Ramos (cell line): Measurements from ENCODE around the gene PLA2G4C.

Source experiments
- in situ Hi-C: fragments of 300-500 bp; cut with MboI; formaldehyde crosslinking; loops from one replicate; pipeline ENCODE4 v1.14.3; 2022; ENCODE audit warnings: low sequenced_read_pairs; ENCODE audit not compliant: unreplicated experiment

The PLA2G4C gene

GRCh38 chr19:48061401-48062344 lies 48.9 kb downstream of the PLA2G4C start:
- in situ Hi-C loops: no loop called here

- in situ Hi-C loops: no loop called here
Observed at GRCh38 chr19:48060381-48060780, 50.2 kb downstream of the PLA2G4C start.

DNA sequence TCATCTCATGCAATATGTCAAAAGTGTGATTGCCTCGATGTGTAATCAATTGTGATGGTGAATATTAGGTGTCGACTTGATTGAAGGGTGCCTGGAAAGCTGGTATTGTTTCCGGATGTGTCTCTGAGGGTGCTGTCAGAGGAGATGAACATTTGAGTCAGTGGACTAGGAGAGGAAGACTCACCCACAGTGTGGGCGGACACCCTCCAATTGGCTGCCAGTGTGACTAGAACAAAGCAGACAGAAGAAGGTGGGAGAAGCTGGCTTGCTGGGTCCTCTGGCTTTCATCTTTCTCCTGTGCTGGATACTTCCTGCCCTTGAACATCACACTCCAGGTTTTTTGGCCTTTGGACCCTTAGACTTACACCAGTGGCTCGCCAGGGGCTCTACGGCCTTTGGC lies 51.3 kb downstream of the PLA2G4C start:
- in situ Hi-C loops: no loop called here

GRCh38 chr19:48053856-48054255 lies 56.8 kb downstream of the PLA2G4C start:
- in situ Hi-C loops: no loop called here

- in situ Hi-C loops: no loop called here
Observed at GRCh38 chr19:48053076-48053475, 57.5 kb downstream of the PLA2G4C start.

DNA sequence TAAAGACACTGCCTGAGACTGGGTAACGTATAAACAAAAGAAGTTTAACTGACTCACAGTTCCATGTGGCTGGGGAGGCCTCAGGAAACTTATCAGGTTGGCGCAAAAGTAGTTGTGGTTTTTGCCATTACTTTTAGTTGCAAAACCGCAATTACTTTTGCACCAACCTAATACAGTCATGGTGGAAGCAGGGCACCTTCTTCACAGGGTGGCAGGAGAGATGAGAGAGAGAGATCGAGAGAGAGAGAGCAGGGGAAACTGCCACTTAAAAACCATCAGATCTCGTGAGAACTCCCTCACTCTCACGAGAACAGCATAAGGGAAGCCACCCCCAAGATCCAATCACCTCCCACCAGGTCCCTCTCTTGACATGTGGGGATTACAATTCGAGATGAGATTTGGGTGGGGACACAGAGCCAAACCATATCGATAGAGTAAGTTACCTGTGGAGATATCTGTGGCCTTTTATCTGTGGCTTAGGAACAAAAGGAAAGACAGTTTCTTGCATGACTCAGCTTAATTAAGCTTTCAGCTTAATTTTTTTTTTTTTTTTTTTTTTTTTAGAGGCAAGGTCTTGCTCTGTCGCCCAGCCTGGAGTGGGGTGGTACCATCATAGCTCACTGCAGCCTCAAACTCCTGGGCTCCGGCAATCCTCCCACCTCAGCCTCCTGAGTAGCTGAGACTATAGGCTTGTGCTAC lies 59.1 kb downstream of the PLA2G4C start:
- in situ Hi-C loops: no loop called here

- in situ Hi-C loops: loop anchor here (10.0 kb wide), 1 partner anchor 50 kb away; no protein-coding TSS in a partner anchor
Observed at GRCh38 chr19:48044561-48044960, 66.1 kb downstream of the PLA2G4C start.

DNA sequence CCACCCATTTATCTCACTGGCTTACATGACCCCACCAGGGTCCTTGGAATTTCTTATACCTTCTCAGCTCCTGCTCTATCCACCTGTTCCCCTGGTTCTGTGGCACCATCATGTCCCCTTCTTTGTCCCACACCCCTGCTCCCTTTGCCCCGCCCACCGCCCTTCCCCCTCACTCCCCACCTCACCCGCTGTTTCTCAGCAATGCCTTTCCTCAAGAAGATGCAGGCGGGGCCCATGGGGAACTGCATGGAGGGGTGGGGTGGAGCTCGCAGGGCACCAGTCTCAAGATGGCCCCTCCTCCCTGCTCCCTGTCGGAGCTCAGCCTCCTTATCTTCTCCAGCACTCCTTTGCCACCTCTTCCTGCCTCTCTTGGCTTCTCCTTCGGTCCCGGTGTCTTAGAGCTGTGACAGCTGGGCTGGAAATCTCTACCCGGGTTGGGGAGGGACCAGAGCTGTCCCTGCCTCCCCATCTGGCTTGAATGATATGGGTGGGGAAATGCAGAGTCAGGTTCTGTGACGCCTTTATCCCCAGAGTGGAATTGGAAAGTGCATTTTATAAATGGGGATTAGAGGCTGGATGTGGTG lies 66.8 kb downstream of the PLA2G4C start, which contains the start of gene CABP5:
TSS of gene CABP5 (minus strand) at position 405 of the 584 bp plus-strand sequence. CDS start at position 248, 157 bp downstream.
- in situ Hi-C loops: loop anchor here (10.0 kb wide), 1 partner anchor 51 kb away; no protein-coding TSS in a partner anchor

GRCh38 chr19:48041877-48042580 lies 68.6 kb downstream of the PLA2G4C start:
- in situ Hi-C loops: loop anchor here (10.0 kb wide), 1 partner anchor 53 kb away; no protein-coding TSS in a partner anchor

GRCh38 chr19:48036765-48037164 lies 73.9 kb downstream of the PLA2G4C start:
- in situ Hi-C loops: no loop called here

- in situ Hi-C loops: no loop called here
Observed at GRCh38 chr19:48033604-48034003, 77.0 kb downstream of the PLA2G4C start.

DNA sequence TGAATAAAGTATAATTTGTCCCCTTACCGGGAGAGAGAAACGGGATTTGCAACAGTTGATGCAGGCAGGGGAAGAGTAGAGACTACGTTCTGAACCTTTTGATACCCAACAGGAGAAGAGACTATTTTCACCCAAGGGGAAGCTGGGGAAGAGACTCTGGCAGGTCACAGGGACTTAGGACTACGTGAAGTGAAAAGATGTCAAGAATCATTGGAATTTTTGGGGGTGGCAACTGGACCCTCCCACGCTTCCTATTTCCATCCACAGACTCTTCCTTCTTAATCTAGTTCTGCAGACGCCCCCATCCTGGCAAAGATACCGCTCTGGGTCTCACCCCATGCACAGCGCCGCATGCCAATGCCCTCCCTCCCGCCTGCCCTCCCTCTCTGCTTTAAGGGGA lies 80.5 kb downstream of the PLA2G4C start:
- in situ Hi-C loops: no loop called here

GRCh38 chr19:48029431-48029830 lies 81.2 kb downstream of the PLA2G4C start:
- in situ Hi-C loops: no loop called here

GRCh38 chr19:48025480-48025879 lies 85.1 kb downstream of the PLA2G4C start:
- in situ Hi-C loops: no loop called here

GRCh38 chr19:48023518-48023917 lies 87.1 kb downstream of the PLA2G4C start:
- in situ Hi-C loops: loop anchor here (25.0 kb wide), 1 partner anchor 514 kb away; no protein-coding TSS in a partner anchor

GRCh38 chr19:48023011-48023410 lies 87.6 kb downstream of the PLA2G4C start:
- in situ Hi-C loops: loop anchor here (25.0 kb wide), 1 partner anchor 514 kb away; no protein-coding TSS in a partner anchor

DNA sequence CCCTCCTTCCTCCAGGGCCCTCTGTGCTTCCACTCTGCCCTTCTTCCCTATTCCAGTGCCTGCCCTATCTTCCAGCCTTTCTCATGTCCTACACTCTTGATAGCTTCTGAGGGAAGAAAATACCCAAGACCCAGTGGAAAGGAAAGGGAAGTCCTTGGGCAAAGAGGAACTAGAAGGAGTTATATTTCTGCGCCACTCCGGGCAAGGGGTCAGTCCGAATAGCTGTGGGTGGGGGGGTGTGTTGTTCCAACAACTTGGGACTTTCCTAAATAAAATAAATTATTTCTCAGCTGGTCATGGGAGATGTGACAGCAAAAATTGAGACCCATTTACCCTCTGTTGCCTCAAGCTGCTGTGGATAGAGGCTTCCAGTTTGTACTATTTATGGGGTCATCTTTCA lies 89.9 kb downstream of the PLA2G4C start:
- in situ Hi-C loops: loop anchor here (25.0 kb wide), 1 partner anchor 517 kb away; no protein-coding TSS in a partner anchor

- in situ Hi-C loops: loop anchor here (25.0 kb wide), 1 partner anchor 526 kb away; no protein-coding TSS in a partner anchor
Observed at GRCh38 chr19:48010932-48011758, 99.5 kb downstream of the PLA2G4C start.

DNA sequence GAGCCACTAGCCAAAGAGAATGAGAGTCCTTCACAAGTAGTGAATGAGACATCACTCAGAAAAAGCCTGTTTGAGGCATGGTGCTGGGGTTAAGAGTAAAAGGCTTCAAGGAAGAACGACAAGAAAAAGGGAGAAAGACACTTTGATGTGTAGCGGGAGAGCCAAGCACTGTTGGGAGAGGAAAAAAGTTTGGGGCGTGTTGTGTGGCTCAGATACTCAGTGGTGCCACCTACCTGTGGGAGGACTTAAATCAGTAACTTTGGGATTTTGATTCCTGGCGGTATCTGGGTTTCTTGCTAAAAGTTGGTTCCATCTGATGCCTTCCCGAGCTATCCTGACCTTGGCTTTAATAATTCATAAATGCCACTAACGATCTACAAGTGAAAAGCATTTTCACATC lies 103.9 kb downstream of the PLA2G4C start:
- in situ Hi-C loops: loop anchor here (25.0 kb wide), 1 partner anchor 531 kb away; no protein-coding TSS in a partner anchor
